A673 (cell line): ENCODE data around the gene NHLRC4. TPM values are rescaled to one million over a fixed set of nuclear protein-coding genes. Genes with fewer than 3 reads are reported as not detected.

Experiments used
- BruUV-seq: library from RNA; stranded (reverse); fragments of 400-500 nt; replicated peaks from 2 replicates; lab custom pipeline; 2021; lab: Mats Ljungman, UMichigan
- CTCF ChIA-PET: fragments of 300-600 bp; sonication (Branson Sonifier 250); formaldehyde crosslinking; loops from one replicate; lab custom pipeline; 2022; ENCODE audit warnings: antibody characterized with exemption; lab: Charles Lee
- POLR2A ChIA-PET: fragments of 300-600 bp; sonication (Branson Sonifier 250); formaldehyde crosslinking; loops from one replicate; lab custom pipeline; 2022; ENCODE audit warnings: antibody characterized with exemption; ENCODE audit not compliant: low non-redundant PET; lab: Charles Lee
- DNase-seq: peaks from one replicate; pipeline ENCODE4 v3.0.0-alpha.2; 2015; ENCODE audit warnings: low spot score
- H3K27ac ChIP-seq: fragments of 200-600 bp; sonication (generic); 2 replicates; pipeline ENCODE4 v1.5.1; 2016; ENCODE audit warnings: mixed run types, low read depth, mild to moderate bottlenecking, mixed read lengths, antibody characterized with exemption, low read length; ENCODE audit not compliant: poor library complexity, severe bottlenecking
- H3K27me3 ChIP-seq: fragments of 200-600 bp; sonication (generic); replicated peaks from 2 replicates; pipeline ENCODE4 v1.6.1; 2017; ENCODE audit warnings: mixed run types, low read depth, mild to moderate bottlenecking, mixed read lengths, antibody characterized with exemption, low read length; ENCODE audit not compliant: insufficient read depth, poor library complexity
- H3K36me3 ChIP-seq: fragments of 200-600 bp; sonication (generic); 2 replicates; pipeline ENCODE4 v1.6.1; 2016; ENCODE audit warnings: mixed run types, mild to moderate bottlenecking, mixed read lengths, antibody characterized with exemption, low read length; ENCODE audit not compliant: insufficient read depth, poor library complexity, severe bottlenecking
- H3K4me1 ChIP-seq: fragments of 200-600 bp; sonication (generic); 2 replicates; pipeline ENCODE4 v1.6.1; 2017; ENCODE audit warnings: mixed run types, mild to moderate bottlenecking, mixed read lengths, antibody characterized with exemption, low read length; ENCODE audit not compliant: insufficient read depth, poor library complexity, severe bottlenecking
- H3K4me3 ChIP-seq: fragments of 200-600 bp; sonication (generic); 2 replicates; pipeline ENCODE4 v1.5.1; 2016; ENCODE audit warnings: low read depth, mixed run types, mild to moderate bottlenecking, mixed read lengths, low read length; ENCODE audit not compliant: poor library complexity, severe bottlenecking
- H3K9me3 ChIP-seq: fragments of 200-600 bp; sonication (generic); 2 replicates; pipeline ENCODE4 v1.6.1; 2016; ENCODE audit warnings: mixed run types, low read depth, mild to moderate bottlenecking, mixed read lengths, antibody characterized with exemption, low read length; ENCODE audit not compliant: poor library complexity, severe bottlenecking
- CTCF ChIP-seq: fragments of 300-800, 200-600 bp; sonication (generic); conservative IDR thresholded peaks from 2 replicates; pipeline ENCODE4 v1.5.1; 2017; ENCODE audit warnings: low read depth, mild to moderate bottlenecking, antibody characterized with exemption, low read length, moderate library complexity, mixed read lengths
- EZH2 ChIP-seq: fragments of 200-600 bp; sonication (generic); IDR thresholded peaks from 2 replicates; pipeline ENCODE4 v1.6.1; 2017; ENCODE audit warnings: borderline replicate concordance, low read depth, mild to moderate bottlenecking, mixed read lengths, antibody characterized with exemption, low read length; ENCODE audit not compliant: poor library complexity, severe bottlenecking
- intact Hi-C: fragments of 100-400 bp; cut with micrococcal nuclease; formaldehyde crosslinking; loops from one replicate; pipeline ENCODE4 v1.10.0; 2022; ENCODE audit not compliant: unreplicated experiment
- total RNA-seq: library from RNA; stranded (reverse); gene quantifications from 2 replicates; pipeline ENCODE4 v1.2.3, GENCODE V29; 2021

The NHLRC4 gene
- total RNA-seq, 1 experiment from 2014 or later, result 0.21 TPM

- no peaks in the 10 kb centered on the region for H3K27me3 ChIP-seq
- intact Hi-C loops, result loop anchor here (5.0 kb wide), 1 partner anchor 48 kb away; the partner anchor contains the start of gene METTL26
- no peaks in the 10 kb centered on the region for H3K9me3 ChIP-seq
- BruUV-seq, result no TSS peak
- H3K36me3 ChIP-seq, result no peaks in the 10 kb centered on the region
- H3K27ac ChIP-seq, result peak within 1 kb of the TSS; percentile 99
- CTCF ChIA-PET, result no interaction called here
- peak; percentile 99 for DNase-seq
- POLR2A ChIA-PET, result no interaction called here
- TF ChIP-seq CTCF (no peak), EZH2 (no peak)
- H3K4me1 ChIP-seq, result peaks cover 29% of the 10 kb centered on the region
- peak within 1 kb of the TSS; percentile 94 for H3K4me3 ChIP-seq
These were observed 22.9 kb downstream of the NHLRC4 start, which contains the start of gene RAB40C for GRCh38 chr16:589658-590187. RAB40C (plus strand) TSS chr16:590066; CDS start chr16:590292, 226 bp downstream.

GRCh38 chr16:590188-590814 lies 23.5 kb downstream of the NHLRC4 start:
- DNase-seq, result peak; percentile 37
- POLR2A ChIA-PET, result no interaction called here
- H3K36me3 ChIP-seq, result no peaks in the 10 kb centered on the region
- intact Hi-C loops, result no loop called here
- H3K4me3 ChIP-seq, result peak overlapping the region; percentile 94
- H3K4me1 ChIP-seq, result peaks cover 29% of the 10 kb centered on the region
- CTCF ChIA-PET, result no interaction called here
- no peak for TF ChIP-seq CTCF
- TF ChIP-seq EZH2, result no peak
- H3K27ac ChIP-seq, result peak overlapping the region; percentile 77
- BruUV-seq, result no TSS peak
- H3K27me3 ChIP-seq, result no peaks in the 10 kb centered on the region
- H3K9me3 ChIP-seq, result no peaks in the 10 kb centered on the region

GRCh38 chr16:590815-591200 lies 24.0 kb downstream of the NHLRC4 start:
- intact Hi-C loops, result no loop called here
- TF ChIP-seq EZH2, result no peak
- no peaks in the 10 kb centered on the region for H3K27me3 ChIP-seq
- H3K36me3 ChIP-seq, result peaks cover under 1% of the 10 kb centered on the region
- peak overlapping the region; percentile 77 for H3K27ac ChIP-seq
- H3K4me1 ChIP-seq, result peaks cover 26% of the 10 kb centered on the region
- no peaks in the 10 kb centered on the region for H3K9me3 ChIP-seq
- peak overlapping the region; percentile 94 for H3K4me3 ChIP-seq
- ChIA-PET CTCF (no interaction called here), POLR2A (no interaction called here)
- no TSS peak for BruUV-seq
- no peak for DNase-seq
